Stimulated activated CD4-positive, alpha-beta T cell treated with anti-CD3 and anti-CD28 coated beads, Interleukin-4, amount 100 ng/mL, for 48 hours (primary cell): ENCODE measurements around the gene KRTAP19-5.
"Not testable (repeated sequence)": the region's sequence is repeated elsewhere in the genome, so short reads cannot be mapped to it uniquely, and the experiment has no call there.

ENCODE experiments used
- DNase-seq, 2 donors: peaks; one replicate each; pipeline ENCODE4 v3.0.0-alpha.2; 2020; ENCODE audit warnings: low read depth in 2 of 2

The KRTAP19-5 gene

DNA sequence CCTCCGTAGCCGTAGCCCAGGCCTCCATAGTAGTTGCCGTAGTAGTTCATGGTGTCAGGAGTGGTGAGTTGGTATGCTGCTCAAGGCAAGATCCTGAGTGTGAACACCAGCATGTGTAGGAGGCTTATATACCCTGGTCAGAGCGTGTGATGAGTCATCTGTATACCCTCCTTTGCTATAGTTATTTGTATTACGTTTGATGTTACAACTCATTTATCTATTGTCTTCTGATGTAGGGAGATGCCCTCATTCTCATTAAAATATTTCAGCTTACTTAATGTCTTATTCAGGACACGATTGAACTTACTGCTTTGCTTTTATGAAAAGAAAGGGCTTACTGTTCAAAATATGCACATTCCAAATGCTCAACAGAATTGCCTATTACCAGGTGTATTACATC lies at the start of gene KRTAP19-5:
TSS of gene KRTAP19-5 (minus strand) at position 101 of the 400 bp plus-strand sequence. CDS start at position 50, 51 bp downstream.
- no peak for DNase-seq

DNA sequence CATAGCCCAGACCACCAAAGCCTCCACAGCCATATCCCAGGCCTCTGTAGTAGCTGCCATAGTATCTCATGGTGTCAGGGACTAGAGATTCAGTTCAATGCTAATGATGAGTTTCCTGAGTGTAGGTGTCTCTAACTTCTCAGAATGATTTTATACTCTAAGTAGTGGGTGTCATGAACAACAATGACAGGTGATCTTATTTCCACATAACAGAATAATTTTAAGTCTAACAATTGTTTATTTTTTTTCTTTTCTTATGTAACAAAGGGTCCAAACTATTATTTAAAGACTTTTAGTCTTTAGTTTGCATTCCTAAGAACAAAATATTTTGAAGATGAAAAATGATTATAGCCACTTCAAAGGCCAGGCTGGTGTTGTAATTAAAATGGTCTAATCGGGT lies 39.8 kb upstream of the KRTAP19-5 start, which contains the start of gene KRTAP19-6:
TSS of gene KRTAP19-6 (minus strand) at position 101 of the 400 bp plus-strand sequence. CDS start at position 70, 31 bp downstream.
- no peak for DNase-seq

DNA sequence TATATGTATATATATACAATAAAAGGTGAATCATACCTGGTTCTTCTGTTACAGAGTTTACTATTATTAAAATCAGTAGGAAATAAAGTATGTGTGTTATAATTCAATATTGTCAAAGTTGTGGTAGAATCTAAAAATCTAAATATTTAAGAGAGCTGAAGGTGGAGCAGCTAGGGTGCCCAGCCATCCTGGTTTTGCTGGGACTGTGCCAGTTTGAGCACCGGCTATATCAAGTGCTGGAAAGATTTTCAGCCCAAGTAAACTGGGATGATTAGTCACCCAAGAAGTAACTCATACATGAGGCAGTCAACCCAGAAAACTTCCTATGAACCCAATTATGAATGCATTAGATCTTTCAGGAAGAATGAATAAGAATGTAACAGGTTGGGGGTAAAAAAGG lies 16.9 kb upstream of the KRTAP19-5 start:
- DNase-seq: no peak

DNA sequence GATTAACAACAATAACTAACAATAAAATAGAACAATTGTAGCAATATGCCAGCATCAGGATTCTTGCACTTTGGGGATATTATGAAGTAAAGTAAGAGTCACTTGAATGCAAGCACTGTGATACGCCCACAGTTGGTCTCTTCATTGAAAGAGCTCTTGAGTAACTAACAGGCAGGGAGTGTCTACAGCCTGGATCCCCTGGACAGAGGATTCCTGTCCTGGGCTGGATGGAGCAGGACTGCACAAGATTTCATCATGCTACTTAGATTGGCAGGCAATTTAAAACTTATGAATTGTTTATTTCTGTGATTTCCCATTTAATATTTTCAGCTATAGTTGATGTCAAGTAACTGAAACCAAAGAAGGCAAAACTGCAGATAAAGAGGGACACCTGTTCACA lies 13.7 kb upstream of the KRTAP19-5 start:
- no peak for DNase-seq

DNA sequence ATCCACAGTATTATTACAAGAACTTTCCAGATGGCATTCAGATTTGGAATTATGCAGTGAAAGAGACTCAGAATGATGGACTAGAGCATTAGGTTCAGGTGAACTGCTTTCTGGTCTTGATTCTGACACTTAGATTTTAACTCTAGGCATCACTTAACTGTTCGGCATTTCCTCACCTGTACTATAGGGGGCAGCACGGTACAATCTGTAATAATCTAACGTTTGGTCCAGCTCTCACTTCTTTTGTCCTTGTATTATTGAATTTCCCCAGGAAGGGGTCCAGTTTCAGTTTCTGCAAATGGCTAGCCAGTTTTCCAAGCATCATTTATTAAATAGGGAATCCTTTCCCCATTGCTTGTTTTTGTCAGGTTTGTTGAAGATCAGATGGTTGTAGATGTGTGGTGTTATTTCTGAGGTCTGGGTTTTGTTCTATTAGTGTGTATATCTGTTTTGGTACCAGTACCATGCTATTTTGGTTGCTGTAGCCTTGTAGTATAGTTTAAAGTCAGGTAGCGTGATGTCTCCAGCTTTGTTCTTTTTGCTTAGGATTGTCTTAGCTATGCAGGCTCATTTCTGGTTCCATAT lies 3.8 kb upstream of the KRTAP19-5 start:
- not testable (repeated sequence) for DNase-seq

DNA sequence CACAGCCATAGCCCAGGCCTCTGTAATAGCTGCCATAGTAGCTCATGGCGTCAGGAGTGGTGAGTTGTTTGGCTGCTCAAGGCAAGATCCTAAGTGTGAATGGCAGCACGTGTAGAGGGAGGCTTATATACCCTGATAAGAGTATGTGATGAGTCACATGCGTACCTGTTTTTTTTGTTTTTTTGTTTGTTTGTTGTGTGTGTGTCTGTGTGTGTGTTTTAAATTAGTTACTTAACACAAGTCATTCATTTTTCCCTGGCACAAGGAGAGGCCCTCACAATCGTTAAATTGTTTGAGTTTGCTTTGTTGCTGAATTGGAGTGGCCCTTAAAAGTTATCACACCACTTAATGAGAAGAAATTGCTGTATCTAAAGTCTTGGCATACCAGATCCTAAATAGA lies 4.9 kb downstream of the KRTAP19-5 start, which contains the start of gene KRTAP19-4:
TSS of gene KRTAP19-4 (minus strand) at position 101 of the 400 bp plus-strand sequence. CDS start at position 46, 55 bp downstream.
- DNase-seq: no peak

DNA sequence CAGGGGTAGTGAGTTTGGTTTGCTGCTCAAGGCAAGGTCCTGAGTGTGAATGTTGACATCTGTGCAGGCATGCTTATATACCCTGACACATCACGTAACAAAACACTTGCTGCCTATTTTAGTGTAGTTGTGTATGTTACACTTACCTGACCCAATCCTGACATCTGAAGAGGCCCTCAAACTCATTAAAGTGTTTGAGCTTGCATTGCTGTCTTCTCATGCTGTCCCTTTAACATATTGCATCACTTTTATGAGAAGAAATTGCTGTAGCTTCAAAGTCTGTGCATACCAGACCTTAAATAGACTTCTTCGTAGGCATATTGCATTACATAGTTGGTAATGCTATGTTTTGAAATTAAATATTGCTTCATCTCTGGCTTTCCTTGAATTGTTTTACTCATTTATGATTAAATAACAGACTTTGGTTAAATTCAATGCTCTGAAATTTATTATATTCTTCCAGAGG lies 9.9 kb downstream of the KRTAP19-5 start, which contains the start of gene KRTAP19-3:
TSS of gene KRTAP19-3 (minus strand) at position 51 of the 466 bp plus-strand sequence. CDS start 56 bp downstream, outside the sequence.
- DNase-seq: no peak

DNA sequence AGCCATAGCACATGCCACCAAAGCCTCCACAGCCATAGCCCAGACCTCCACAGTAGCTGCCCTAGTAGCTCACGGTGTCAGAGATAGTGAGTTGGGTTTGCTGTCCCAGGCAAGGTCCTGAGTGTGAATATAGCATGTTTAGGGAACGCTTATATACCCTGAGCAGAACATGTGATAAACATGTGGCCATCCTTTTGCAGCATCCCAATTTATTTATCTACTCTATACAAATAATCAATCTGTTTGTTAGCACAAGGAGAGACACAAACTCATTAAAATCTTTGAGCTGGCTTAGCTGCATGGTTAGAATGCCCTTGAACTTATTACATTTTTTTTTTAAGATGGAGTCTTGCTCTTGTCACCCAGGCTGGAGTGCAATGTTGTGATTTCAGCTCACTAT lies 14.6 kb downstream of the KRTAP19-5 start, which contains the start of gene KRTAP19-2:
TSS of gene KRTAP19-2 (minus strand) at position 101 of the 400 bp plus-strand sequence. CDS start at position 13, 88 bp downstream.
- DNase-seq: no peak

DNA sequence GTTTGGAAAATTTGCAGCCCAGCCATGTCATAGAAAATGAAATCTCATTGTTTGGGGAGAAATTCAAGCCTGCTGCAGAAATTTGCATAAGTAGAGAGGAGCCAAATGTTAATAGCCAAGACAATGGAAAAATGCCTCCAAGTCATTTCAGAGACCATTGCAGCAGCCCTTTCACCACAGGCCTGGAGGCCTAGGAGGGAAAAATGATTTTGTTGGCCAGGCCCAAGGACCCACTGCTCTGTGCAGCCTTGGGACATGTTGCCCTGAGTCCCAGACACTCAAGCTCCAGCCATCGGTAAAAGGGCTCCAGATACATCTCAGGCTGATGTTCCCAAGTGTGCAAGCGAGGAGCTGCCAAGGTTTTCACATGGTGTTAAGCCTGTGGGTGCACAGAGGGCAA lies 15.8 kb downstream of the KRTAP19-5 start:
- DNase-seq: no peak

DNA sequence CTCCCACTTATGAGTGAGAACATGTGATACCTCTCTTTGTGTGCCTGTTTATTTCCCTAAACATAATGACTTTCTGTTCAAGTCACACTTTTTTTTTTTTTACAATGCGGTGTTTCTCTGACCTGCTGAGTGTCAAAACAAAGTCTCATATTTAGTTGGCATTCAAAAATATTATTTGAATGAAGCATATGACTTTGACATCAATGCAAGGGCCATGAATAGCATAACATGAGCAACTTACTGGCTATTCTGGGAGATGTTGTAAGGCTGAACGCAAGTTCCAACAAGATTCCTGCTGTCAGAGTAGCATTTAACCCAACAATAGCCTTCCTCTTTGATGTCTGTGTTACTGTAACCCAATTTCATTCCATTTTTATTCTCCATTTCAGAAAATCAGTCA lies 19.8 kb downstream of the KRTAP19-5 start:
- no peak for DNase-seq

DNA sequence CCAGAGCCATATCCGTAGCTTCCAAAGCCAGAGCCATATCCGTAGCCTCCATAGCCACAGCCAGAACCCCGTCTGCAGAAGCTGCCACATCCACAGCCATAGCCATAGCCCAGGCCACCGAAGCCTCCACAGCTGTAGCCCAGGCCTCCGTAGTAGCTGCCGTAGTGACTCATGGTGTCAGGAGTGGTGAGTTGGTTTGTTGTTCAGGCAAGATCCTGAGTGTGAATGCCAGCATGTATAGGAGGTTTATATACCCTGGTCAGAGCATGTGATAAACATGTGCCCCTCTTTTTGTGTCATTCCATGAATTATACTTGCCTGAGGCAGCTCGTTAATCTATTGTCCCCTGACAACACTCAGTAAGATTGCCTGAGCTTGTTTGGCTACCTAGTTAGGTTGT lies 21.8 kb downstream of the KRTAP19-5 start, which contains the start of gene KRTAP19-1:
TSS of gene KRTAP19-1 (minus strand) at position 223 of the 400 bp plus-strand sequence. CDS start at position 173, 50 bp downstream.
- no peak for DNase-seq

DNA sequence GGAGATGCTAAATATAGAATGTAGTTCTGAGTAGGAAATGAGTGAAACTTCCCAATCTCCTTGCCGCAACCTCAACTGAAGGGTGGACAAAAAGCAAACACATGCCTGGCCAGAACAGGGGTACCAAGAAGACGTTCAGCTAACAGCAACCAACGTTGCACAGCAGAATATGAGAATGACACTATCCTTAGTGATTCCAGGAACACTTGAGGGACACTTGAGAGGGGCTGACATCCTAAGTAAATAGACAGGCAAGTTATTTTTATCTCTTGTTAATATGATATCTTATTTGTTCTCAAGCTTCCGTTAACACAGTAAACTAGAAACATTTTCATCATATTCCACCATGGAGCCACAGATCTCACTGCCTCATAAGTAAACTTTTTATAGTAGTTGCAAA lies 22.7 kb downstream of the KRTAP19-5 start:
- DNase-seq: no peak

DNA sequence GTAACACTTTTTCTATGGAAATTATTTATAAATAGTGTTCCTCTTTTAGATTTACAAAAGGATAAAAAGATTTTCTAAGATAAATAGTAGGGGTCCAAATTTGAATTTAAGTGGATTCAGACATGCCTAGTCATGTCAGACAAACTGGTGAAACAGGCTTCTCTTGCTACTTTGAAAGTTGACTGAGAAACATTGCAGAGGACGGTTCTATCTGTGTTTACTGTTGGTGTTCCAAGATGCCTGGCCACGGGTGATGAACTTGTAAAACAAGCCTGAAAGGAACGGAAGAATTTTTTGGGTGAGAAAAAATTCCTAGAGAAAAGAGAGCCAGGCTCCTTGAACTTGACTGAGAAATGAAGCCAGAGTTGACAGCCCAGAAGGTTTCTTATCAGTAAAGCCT lies 23.9 kb downstream of the KRTAP19-5 start:
- no peak for DNase-seq

DNA sequence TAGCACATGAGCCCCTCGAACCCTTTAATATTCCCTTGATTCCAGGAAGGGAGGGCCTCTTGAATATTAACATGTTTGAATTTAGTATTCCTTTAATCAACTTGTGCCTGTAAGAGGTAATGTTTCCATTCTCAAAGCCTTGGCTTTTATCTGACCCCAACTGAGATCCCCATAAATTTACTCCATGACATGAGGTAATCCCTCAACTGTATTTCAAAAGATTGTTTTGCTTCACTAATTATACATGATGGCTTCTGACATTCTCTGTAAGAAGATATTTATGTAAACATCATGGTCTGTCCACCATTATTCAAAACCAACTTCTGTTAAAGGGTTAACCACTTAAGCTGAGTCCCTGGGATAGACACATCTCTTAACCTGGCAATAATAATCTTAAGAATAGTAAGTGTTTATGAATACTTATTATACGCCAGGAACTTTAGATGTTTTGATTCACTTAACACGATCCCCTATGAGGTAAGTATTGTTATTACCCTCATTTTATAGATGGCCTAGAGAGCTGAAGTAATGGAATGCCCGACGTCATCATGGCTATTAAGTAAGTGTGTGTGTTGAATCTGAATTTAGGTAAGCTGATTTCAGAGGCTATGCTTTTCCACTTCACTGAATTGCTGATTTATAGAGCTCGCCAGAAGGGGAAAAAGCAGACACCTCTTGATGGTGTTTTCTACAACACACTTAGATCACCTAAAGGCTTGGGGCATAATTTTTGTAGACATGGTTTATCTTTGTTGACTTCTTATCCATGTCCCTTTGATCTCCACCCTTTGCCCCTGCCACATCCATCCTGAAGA lies 32.8 kb downstream of the KRTAP19-5 start:
- no peak for DNase-seq

DNA sequence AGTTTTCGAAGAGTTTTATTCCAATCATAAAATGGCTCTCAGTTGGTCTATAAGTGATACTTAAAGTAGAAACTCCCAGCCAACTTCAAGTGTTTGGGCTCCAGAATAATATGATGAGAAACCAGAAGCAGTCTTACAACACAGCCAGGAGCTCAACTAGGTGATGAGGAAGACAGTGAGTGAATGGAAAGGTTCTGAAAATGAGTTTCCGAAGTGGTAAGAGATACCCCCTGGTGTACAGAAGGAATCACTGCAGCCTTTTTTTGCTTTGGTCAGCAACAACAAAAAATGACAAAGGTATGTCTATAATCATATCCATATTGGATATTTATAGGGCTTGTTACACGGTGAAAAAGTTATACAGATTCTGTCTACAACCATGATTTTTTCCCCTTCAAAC lies 38.2 kb downstream of the KRTAP19-5 start:
- DNase-seq: no peak
